Astrocyte (in vitro differentiated cells and primary cell): ENCODE data around the gene CHAF1B.

Experiments
- CTCF ChIP-seq: IDR thresholded peaks from 2 replicates; pipeline ENCODE4 v1.5.1; 2011; ENCODE audit warnings: low read depth, mild to moderate bottlenecking, inconsistent platforms, low read length, moderate library complexity; ENCODE audit not compliant: insufficient read depth
- EZH2 ChIP-seq: IDR thresholded peaks from 2 replicates; pipeline ENCODE4 v1.6.1; 2012; ENCODE audit warnings: mild to moderate bottlenecking, low read length, inconsistent platforms; ENCODE audit not compliant: insufficient read depth

- no peak for TF ChIP-seq EZH2
- no peak for TF ChIP-seq CTCF
These were observed 35.9 kb upstream of the CHAF1B start for GRCh38 chr21:36349315-36349714.
